GM19324 (cell line): Measurements from ENCODE around the gene KLHL40.

Source experiments
- ATAC-seq: cut with Tn5 transposase; IDR thresholded peaks from one replicate; pipeline ENCODE4 v1.9.1; 2021; ENCODE audit warnings: mild to moderate bottlenecking, moderate library complexity; ENCODE audit not compliant: unreplicated experiment, low FRiP score

KLHL40 gene

DNA sequence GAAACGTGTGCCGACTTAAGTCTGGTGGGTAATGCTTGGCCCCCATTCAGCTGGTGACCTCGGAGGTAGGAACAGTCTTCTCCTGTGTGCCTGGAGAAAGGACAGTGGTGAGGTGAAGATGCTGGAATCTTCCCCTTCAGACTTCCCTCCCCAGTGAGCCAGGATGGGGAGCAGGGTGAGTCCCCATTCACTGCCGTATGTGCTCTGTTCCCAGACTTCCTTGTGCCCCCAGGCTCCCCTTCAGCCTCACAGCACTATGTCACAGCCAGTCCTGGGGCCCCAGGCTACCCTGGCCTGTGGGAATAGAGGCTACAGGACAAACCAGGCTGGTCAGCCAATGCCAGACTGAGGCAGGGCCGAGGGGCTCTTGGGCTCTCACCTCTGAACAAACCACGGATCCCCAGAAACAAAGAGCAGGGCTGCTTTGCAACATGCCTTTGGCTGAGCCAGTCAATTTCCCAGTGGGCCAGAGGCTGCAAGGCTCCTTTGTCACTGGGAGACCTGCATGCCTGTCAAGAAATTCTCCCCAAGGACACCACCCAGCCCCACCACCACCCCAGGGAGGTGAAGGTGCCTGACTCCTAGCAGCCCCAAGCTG is 49.0 kb downstream of the KLHL40 start:
- no peak for ATAC-seq

DNA sequence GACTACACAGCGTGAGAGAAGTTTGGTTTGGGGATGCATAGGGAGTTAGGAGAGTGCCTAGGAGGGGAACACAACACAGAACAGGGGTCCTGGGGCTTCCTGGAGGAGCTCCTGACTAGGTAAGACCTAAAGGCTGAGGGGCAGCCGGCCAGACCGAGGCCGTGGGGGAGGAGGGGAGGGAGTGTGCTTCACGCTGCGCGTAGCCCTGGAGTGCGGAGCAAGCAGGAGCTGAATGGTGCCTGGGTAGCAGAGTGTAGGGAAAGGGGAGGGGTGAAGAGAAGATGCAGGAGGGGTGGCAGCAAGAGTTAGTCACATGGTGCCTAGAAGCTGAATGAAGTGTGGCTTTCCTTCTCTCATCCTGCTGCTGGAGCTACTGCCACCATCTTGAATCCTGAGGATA is 49.7 kb downstream of the KLHL40 start:
- no peak for ATAC-seq

DNA sequence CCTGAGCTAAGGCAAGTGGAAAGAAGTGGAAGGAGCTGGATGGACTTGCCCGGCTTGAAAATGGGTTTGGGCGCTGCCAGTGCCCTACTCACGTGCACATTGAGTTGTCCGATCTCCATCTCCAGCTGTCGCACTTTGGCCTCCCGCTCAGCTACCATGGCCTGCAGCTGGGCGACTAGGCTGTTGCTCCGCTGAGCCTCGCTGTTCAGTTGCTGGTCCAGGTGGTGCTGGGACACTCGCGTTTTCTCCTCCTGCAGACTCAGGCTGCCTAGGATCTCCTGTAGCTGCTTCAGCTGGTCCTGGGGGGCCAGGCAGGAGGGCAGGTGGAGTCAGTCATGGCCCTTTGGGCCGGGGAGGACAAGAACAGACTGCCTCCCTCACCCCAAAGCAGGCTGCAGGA is 50.3 kb downstream of the KLHL40 start:
- no peak for ATAC-seq

DNA sequence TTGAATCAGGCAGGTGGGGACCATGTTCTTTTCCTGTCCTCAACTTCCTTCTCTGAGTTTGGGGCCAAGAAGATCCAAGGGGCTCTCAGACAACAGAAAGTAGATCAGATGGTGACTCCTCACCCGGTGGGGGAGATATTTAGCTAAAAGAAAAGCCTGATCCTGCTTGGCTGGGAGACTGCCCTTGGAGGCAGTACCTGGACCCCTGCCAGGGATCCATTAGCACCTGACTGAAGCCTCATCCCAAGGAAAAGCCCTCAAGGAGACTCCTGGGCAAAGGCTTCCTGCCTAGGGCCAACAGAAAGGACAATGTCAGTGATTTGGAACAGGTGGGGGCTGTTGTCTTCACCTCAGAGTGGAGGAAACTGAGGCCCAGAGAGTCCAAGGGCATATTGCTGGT is 50.7 kb downstream of the KLHL40 start:
- ATAC-seq, result no peak

DNA sequence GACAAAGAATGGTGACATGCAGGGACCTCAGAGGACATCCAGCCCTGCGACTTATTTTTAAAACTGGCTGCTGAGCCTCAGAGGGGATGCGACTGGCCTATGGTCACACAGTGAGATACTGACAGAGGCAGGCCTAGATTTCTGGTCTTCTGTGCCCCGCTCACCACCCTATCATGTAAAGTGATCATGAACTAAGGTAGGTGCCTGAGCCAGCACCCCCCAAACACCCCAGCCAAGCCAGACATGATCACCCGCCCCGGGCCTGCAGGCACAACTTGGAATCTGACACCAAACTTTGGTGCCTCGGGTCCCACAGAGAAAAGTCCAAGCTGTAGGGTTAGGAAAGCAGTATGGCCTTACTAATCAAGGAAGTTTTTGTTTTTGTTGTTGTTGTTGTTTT is 51.2 kb downstream of the KLHL40 start:
- ATAC-seq, result no peak

DNA sequence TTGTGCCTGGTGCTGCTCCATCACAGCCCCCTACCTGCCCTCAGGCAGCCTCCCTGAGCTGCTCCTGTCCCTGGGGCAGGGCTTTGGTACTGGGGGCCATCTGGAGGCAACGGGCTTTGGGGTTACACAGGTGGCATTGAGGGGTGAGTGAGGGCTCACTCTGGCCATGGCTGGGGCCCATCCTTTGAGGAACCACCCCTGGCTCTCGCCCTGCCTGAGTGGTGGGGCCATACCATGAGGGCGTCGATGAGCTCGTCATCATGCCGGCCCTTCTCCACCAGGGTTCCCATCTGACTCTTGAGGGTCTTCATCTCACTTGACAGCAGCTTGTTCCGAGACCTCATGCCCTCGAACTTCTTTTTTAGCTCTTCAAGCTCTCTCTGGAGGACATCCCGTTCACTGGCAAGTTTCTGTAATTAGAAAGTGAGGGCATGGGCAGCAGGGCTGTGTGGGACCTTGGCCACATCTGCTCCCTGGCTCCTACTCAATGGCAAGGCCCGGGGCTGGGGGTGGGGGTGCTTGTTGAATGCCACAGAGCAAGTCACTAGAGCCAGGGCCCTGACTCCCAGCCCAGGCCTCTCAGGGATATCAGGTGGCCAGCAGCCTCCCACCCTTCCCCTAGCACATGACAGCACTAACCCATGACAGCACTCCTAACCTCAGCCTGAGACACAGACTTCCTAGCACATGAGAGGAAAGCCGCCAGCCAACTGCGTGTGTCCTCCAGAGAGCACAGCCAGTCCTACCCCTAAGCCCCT is 54.2 kb downstream of the KLHL40 start:
- no peak for ATAC-seq

DNA sequence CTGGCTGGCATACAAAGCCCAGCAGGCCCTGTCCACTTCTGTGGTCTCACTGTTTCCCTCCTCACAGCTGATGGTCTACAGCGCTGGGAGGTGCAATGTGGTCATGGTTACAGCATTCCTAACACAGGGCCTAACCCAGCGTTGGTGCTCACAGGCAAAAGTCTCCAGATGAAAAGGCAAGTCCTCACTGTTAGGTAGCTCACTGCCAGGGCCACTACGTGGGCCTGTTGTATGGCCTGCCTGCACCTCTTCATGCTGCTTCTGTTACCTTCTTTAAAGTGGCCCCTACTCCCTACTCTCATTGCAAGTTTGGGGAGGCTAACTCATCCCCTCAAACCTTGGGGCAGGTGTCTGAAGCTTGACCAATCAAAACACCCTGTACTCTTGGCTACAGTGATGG is 56.5 kb downstream of the KLHL40 start:
- no peak for ATAC-seq
